ENCODE data around the gene CT45A10.
"Not testable (repeated sequence)": the region's sequence is repeated elsewhere in the genome, so short reads cannot be mapped to it uniquely, and the experiment has no call there.

The CT45A10 gene

GRCh38 chrX:135893294-135893817, at the start of gene CT45A10, which contains the start of gene SAGE1:
TSS of gene CT45A10 (minus strand) at chrX:135893444. CDS start at chrX:135885344, 8,100 bp downstream.
TSS of gene SAGE1 (plus strand) at chrX:135893716. CDS start at chrX:135896243, 2,527 bp downstream.
- no peak for DNase-seq (ENCODE audit: low spot score)

DNA sequence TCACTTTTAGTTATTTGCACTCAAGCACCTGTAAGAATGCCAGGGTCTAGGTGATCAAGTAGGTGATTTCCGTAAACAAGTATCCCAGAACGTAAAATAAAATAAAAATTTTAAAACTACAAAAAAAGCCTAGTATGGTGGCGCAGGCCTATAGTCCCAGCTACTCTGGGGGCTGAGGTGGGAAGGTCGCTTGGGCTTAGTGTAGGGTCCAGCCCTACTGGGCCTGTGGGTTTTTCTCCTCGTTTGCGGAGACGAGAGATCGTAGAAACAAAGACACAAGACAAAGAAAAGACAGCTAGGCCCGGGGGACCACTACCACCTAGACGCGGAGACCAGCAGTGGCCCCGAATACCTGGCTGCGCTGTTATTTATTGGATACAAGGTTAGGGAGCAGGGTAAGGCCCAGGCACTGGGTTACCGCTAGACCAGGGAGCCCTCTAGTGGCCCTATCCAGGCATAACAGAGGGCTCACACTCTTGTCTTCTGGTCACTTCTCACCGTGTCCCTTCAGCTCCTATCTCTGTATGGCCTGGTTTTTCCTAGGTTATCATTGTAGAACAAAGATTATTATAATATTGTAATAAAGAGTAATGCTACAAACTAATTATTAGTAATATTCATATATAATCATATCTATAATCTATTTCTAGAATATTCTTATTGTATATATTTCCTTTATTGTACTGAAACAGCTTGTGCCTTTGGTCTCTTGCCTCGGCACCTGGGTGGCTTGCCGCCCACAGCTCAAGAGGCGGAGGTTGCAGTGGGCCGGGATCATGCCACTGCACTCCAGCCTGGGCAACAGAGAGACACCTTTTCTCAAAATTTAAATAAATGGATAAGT, 38.6 kb upstream of the CT45A10 start:
- DNase-seq (ENCODE audit: low spot score) = peak; percentile 32

- no peak for DNase-seq (ENCODE audit: low spot score)
These were observed 34.7 kb upstream of the CT45A10 start for GRCh38 chrX:135927897-135928296.

- no peak for DNase-seq (ENCODE audit: low spot score)
These were observed 30.1 kb upstream of the CT45A10 start for GRCh38 chrX:135923353-135923752.

DNA sequence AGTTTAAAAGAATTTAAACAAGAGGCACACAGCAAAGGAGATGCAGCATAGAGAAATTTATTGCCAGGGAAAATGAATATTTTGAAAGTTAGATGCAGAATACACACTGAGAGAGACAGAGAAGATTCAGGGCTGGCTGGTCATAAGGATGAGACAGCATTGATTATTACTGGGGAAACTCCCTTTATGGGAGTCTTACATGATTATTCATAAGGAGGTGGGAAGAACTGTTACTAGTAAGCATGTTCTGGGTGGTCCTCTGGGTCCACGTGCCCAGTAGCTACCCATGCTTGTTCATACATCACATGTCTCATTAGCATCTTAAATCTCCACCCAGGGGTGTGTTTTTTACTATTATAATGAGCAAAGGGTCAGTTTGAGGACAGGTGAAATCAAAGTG, 27.3 kb upstream of the CT45A10 start:
- DNase-seq (ENCODE audit: low spot score) = not testable (repeated sequence)

- DNase-seq (ENCODE audit: low spot score) = no peak
These were observed 21.2 kb upstream of the CT45A10 start for GRCh38 chrX:135914404-135914803.

- DNase-seq (ENCODE audit: low spot score) = no peak
These were observed 17.0 kb upstream of the CT45A10 start for GRCh38 chrX:135910251-135910650.

GRCh38 chrX:135892781-135893180, 463 bp downstream of the CT45A10 start:
- DNase-seq (ENCODE audit: low spot score) = no peak

GRCh38 chrX:135890087-135890585, 3.1 kb downstream of the CT45A10 start:
- no peak for DNase-seq (ENCODE audit: low spot score)

GRCh38 chrX:135888976-135889375, 4.3 kb downstream of the CT45A10 start:
- DNase-seq (ENCODE audit: low spot score) = peak; percentile 16

DNA sequence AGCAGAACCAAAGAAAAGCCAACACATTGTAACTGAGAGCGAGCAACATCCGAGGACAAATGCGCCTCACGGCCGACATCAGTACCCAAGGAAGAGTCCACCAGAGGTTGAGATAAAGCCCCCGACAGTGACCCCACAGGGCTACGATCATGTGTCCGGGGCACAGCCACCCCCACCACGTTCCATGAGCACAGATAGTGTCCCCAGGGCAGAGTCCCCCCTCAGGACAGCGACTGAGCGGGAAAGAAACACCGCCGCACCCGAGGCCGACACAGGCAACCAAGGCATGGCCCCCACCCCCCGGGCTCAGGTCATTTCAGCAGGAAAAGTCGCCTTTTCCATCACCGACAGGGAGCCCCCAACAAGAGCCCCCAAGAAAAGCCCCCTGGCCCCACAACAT, 5.0 kb downstream of the CT45A10 start:
- not testable (repeated sequence) for DNase-seq (ENCODE audit: low spot score)

DNA sequence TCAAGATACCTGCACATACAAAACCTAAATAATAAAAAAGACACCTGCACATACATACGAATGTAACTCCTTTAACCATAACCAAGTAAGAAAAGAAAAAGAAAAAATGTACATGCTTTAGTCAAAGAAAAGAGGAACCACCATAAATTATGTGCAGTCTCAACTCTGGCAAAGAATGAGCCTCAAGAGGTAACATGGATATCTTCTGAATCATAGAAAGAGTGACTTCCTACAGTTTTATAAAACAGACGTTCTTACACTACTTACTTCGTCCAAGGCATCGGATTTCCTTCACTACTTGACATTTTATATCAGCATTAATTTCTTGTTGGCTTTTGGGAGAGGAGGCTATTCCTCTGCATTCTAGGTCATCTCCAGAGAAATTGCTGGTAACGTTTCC, 10.5 kb downstream of the CT45A10 start:
- not testable (repeated sequence) for DNase-seq (ENCODE audit: low spot score)

- not testable (repeated sequence) for DNase-seq (ENCODE audit: low spot score)
These were observed 21.5 kb downstream of the CT45A10 start, which contains the start of gene CT45A9 for GRCh38 chrX:135871712-135872111. TSS of gene CT45A9 (minus strand) at chrX:135871812. CDS start at chrX:135868061, 3,751 bp downstream.

DNA sequence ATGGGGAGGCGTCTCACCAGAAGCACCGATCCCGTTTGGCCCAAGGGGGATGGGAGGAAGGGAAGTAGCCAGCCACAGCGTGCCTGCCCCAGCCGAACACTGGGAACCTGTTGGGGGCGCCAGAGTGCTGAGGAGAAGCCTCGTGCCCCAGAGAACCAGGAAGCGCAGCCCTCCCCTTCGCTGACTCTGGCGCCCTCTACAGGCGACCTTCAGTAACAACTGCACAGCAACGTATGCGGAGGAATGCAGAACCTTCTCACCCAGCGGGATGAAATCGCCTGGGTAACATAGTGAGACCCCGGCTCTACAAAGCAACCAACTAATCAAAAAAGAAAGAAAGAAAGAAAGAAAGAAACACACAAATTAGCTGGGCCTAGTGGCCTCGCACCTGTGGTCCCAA, 38.8 kb downstream of the CT45A10 start, which contains the start of gene CT45A8:
Gene CT45A8 (minus strand): TSS at position 101 of the 400 bp plus-strand sequence. CDS start 3,755 bp downstream, outside the sequence.
- DNase-seq (ENCODE audit: low spot score) = not testable (repeated sequence)

- not testable (repeated sequence) for DNase-seq (ENCODE audit: low spot score)
These were observed 56.1 kb downstream of the CT45A10 start, which contains the start of gene CT45A7 for GRCh38 chrX:135837180-135837579. TSS of gene CT45A7 (minus strand) at chrX:135837280. CDS start at chrX:135833533, 3,747 bp downstream.

Measured in hematopoietic multipotent progenitor cell treated with erythropoietin and hydrocortisone succinate and interleukin-3 and kit ligand, for 15 days (in vitro differentiated cells).